T follicular helper cell (primary cell): ENCODE measurements around the gene MSH6.
"Not testable (repeated sequence)": the region's sequence is repeated elsewhere in the genome, so short reads cannot be mapped to it uniquely, and the experiment has no call there.

Experiments
- DNase-seq: peaks from one replicate; pipeline ENCODE4 v3.0.0-alpha.2; 2020; ENCODE audit warnings: low read depth

Gene MSH6

GRCh38 chr2:47844162-47844561, 61.2 kb downstream of the MSH6 start:
- no peak for DNase-seq

- DNase-seq: no peak
Observed at GRCh38 chr2:47849368-47849767, 66.4 kb downstream of the MSH6 start.

DNA sequence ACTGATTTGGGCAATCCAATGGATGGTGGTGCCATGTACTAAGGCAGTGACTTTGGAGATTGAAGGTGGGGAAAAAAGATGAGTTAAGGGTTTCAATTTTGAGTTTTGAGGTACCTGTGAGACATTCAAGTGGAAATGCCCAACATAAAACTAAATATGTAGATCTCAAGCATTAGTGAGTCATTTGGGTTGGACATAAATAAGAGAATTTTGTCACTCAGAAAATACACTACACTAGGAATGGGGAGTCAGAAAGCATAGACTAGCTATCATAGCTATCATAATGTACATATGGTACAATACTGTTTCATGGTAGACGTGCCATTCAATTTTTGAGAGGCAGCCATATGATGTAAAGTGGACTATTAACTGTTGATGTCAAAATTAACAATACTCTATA, 67.3 kb downstream of the MSH6 start:
- no peak for DNase-seq

DNA sequence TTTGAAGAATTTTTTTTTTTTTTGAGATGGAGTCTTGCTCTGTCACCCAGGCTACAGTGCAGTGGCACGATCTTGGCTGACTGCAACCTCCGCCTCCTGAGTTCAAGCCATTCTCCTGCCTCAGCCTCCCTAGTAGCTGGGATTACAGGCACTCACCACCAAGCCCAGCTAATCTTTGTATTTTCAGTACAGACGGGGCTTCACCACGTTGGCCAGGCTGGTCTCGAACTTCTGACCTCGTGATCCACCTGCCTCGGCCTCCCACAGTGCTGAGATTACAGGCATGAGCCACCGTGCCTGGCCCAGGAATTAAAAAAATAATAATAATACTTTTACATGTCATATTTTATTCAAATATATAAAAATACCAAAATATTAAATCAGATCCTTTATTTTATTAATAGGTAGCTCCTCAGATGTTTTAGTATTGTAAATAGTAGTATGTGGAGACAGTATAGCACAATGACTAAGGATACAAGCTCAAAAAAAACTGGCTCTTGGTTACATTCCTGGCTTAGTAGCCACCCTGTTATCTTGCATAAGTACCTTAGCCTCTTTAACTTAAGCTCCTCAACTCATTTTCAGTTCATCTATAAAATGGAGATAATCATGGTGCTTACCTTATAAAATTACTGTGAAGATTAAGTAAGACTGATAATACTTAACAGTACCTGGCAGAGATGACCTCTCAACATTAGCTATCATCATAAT, 70.3 kb downstream of the MSH6 start:
- DNase-seq: not testable (repeated sequence)
